GM12873 (cell line): ENCODE data around the gene EPB41.

ENCODE experiments used
- TF ChIP-seq, protein P1 (sequence below): IDR thresholded peaks from 2 replicates; pipeline ENCODE4 v1.5.1; 2012; ENCODE audit warnings: low read depth, mild to moderate bottlenecking, moderate library complexity, low read length, control low read depth; ENCODE audit not compliant: insufficient read depth; ENCODE audit errors: missing control alignments

Gene EPB41

DNA sequence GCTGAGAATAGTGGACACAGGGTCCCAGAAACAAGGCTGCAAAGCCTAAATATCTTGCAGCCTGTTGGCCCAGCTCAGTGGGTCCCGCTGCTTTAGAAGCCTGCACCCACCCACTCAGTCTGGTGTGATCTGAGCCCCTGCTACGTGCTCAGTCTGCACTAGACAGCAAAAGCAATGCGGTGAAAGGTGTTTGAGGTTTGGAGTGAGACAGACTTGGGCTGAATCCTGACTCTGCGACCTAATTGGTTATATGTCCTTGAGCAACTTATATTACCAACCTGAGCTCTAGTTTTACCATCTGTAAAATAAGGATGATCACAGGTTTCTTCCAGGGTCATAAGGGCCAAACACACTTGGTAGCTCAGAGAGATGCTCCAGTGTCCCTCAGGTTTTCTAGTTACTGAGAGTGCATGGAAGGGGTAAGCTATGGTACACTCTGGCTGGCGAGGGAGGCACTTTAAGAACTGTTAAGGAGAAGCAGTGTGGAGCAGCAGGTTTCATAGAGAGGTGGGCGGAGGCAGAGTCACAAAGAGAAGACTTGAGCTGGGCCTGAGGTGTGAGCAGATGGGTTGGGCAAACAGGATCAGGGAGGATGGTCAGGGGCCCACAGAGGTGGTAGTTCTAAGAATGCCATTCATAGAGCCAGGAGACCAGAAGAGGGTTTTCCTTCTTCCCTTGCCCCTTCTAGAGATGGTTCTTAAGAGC lies 199.2 kb downstream of the EPB41 start:
- TF ChIP-seq, protein P1, sequence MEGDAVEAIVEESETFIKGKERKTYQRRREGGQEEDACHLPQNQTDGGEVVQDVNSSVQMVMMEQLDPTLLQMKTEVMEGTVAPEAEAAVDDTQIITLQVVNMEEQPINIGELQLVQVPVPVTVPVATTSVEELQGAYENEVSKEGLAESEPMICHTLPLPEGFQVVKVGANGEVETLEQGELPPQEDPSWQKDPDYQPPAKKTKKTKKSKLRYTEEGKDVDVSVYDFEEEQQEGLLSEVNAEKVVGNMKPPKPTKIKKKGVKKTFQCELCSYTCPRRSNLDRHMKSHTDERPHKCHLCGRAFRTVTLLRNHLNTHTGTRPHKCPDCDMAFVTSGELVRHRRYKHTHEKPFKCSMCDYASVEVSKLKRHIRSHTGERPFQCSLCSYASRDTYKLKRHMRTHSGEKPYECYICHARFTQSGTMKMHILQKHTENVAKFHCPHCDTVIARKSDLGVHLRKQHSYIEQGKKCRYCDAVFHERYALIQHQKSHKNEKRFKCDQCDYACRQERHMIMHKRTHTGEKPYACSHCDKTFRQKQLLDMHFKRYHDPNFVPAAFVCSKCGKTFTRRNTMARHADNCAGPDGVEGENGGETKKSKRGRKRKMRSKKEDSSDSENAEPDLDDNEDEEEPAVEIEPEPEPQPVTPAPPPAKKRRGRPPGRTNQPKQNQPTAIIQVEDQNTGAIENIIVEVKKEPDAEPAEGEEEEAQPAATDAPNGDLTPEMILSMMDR, result no peak

DNA sequence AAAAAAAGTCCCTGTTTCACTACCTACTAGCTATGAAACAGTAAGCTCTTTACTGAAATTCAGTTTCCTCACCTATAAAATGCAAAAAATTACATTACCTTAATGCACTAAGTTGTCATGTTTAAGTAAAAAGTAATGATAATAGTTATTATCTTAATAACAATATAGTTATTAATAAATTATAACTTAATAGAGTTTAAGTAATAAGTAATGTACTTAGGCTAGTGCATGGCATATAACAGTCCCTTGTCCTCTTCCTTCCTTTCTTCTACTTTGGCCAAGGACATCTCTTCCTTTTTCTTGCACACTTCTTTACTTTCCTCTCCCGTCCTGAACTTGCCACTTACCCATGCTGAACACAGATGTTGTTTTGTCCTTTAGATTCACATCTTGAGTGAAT lies 200.3 kb downstream of the EPB41 start:
- TF ChIP-seq, protein P1, result no peak

DNA sequence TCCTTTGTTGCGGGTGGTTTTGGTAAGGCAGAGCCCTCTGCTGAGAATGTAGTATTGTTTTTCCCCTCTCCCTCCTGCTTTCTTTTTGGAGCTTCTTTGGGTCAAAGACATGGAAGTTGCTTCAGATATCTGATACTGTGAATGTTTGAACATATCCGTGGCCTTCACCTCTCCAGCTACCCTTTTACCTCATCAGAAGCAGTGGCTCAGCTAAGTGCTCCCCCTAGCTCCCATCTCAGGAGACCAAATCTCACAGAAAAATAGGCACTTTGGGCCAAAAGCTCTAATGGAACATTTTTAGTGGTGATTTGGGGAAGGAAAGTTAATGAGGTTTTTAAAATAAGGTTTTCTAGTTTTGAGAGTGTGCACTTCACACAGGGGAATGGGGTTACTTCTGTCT lies 203.0 kb downstream of the EPB41 start:
- TF ChIP-seq, protein P1, result no peak

DNA sequence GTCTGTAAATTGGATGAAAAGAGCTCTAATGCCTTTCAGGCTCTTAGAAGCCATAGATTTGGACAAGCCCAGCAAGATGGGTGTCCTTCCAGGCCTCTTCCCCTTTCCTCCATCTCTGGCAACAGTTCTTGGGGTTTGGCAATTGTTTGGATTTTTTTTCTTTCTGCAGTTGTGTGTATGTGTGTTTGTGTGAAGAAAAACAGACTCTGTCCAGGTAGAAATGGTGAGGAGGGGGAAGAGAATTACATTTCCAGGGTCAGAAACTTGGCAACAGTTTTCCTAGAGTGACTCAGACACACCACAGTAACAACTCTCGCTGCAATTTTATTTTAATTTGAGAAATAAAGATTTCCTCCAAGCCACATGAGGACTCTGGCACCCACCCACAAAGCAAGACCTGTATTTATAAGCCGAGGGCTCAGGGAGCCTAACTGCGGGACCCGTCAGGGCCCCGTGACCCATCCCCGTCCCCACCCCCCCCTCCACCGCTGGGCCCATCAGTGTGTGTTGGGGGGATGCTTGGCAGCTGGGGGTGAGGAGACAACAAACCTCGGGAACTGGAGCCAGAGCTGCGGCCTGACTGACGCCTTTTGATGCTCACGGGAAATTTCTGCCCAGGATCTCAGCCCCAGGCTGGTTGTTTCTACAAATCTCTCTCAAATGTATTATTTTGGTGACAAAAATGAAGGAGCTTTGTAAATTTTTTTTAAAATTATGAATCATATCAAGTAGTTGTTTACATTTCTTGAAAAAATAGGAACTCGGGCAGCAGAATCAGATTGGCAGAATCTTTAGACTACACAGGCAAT lies 205.0 kb downstream of the EPB41 start:
- TF ChIP-seq, protein P1, result no peak

DNA sequence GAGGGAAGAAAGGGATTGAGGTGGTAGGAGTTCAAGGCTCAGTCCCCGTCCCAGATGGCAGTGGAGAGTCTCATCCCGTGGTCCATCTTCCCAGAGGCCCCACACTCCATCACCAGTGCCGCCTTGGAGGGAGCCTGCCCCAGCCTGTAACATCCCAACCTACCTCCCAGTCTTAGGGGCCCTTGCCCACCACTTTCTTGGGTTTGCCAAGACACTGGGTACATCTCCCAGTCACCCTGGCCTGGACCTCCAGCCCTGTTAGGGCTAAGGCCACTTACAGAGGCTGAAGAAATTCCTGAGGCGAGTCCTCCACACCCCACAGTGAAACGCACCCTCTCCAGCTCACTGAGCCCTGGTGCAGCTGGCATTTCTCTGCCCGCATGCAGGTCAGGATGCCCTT lies 206.0 kb downstream of the EPB41 start:
- TF ChIP-seq, protein P1, result no peak

DNA sequence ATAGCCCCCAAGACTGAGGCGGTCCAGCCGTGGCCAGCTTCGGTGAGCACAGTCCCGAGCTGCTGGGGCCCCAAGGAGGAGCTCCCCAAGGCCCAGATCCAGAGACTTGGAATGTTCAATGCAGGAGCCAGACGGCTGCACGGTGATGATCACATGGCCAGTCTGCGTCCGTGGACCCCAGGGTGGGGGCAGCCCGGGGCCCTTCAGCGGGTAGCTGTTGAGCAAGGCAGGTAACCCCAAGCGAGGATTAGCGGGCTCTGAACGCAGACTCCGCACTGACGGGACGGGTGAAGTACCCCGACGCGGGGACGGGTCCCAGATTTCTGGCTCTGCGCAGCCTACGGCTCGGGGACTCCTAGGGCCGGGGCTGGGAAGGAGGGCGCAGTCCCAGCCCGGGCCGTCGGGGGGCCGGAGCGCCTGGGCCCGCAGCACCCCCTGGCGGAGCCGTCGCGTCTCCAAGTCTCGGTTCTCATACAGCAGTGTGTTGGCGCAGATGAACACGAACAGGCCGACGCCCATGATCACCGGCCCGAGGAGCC lies 206.6 kb downstream of the EPB41 start:
- TF ChIP-seq, protein P1, result peak; percentile 80

DNA sequence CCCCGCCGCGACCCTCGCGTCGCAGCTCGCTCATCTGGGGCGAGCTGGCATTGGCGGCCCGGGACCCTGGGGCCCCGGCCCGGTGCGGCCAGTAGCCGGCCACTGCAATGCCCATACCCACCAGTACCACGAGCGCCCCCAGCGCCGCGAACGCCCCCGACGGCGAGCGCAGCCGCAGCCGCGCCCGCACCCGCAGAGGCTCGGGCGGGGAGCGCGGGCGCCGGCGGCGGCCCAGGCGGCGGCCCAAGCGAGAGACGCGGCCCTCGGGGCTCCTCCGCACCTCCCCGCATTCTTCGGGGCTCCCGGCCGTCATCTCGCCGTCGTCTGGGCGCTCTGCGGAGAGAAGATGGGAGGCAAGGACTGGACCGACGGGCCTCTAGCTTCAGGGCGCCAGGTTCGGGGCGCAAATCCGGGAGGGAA lies 207.2 kb downstream of the EPB41 start:
- TF ChIP-seq, protein P1, result no peak
